HFF-Myc (cell line): ENCODE data around the gene FREM3.

ENCODE experiments used
- DNase-seq: peaks from one replicate; pipeline ENCODE4 v3.0.0-alpha.2; 2011; ENCODE audit warnings: low read depth; ENCODE audit errors: extremely low read depth
- H3K4me3 ChIP-seq: replicated peaks from 2 replicates; pipeline ENCODE4 v1.5.1; 2011; ENCODE audit warnings: low read depth, mild to moderate bottlenecking, control low read depth, low read length
- TF ChIP-seq, protein P1 (sequence below): IDR thresholded peaks from 2 replicates; pipeline ENCODE4 v1.5.1; 2012; ENCODE audit warnings: mild to moderate bottlenecking, low read depth, low read length, control low read depth; ENCODE audit errors: missing control alignments

FREM3 gene

DNA sequence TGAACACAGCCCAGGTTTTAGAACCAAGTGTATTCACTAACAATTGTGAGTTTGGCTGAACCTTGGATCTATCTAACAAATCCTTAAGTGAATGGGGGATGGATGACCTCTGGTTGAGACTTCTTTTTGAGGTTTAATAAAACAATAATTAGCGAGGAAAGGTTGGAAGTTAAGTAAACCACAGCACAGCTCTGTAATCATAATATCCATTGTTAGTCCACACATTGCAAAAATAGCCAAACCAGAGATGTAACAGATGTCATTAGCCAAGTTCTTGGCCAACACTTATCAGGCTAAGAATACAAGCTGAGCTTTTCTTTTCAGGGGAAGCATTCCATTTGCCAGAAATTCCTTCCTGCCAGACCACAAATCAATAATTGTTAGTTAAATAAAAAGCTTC, 59.1 kb downstream of the FREM3 start:
- TF ChIP-seq, protein P1, sequence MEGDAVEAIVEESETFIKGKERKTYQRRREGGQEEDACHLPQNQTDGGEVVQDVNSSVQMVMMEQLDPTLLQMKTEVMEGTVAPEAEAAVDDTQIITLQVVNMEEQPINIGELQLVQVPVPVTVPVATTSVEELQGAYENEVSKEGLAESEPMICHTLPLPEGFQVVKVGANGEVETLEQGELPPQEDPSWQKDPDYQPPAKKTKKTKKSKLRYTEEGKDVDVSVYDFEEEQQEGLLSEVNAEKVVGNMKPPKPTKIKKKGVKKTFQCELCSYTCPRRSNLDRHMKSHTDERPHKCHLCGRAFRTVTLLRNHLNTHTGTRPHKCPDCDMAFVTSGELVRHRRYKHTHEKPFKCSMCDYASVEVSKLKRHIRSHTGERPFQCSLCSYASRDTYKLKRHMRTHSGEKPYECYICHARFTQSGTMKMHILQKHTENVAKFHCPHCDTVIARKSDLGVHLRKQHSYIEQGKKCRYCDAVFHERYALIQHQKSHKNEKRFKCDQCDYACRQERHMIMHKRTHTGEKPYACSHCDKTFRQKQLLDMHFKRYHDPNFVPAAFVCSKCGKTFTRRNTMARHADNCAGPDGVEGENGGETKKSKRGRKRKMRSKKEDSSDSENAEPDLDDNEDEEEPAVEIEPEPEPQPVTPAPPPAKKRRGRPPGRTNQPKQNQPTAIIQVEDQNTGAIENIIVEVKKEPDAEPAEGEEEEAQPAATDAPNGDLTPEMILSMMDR: no peak
- DNase-seq: no peak
- H3K4me3 ChIP-seq: no peak overlapping the region

DNA sequence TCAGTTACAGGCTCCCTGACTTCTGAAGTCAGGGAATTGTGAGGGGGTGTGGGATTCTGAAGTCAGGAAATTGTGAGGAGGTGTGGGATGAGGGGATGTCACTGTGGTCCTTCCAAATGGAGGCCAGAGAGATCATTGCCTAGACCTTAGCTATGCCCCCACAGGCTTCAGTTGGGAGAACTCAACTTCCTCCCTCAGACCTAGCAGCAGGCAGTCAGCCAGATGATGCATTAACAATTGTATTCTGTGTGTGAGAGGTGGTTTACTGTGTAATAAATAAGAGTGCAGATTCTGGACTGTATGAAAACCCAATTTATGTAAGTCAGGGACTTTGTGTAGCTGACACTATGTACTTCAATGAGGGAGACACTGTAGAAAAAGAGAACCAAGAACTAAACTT, 65.7 kb downstream of the FREM3 start:
- no peak overlapping the region for H3K4me3 ChIP-seq
- no peak for DNase-seq
- TF ChIP-seq, protein P1: no peak

DNA sequence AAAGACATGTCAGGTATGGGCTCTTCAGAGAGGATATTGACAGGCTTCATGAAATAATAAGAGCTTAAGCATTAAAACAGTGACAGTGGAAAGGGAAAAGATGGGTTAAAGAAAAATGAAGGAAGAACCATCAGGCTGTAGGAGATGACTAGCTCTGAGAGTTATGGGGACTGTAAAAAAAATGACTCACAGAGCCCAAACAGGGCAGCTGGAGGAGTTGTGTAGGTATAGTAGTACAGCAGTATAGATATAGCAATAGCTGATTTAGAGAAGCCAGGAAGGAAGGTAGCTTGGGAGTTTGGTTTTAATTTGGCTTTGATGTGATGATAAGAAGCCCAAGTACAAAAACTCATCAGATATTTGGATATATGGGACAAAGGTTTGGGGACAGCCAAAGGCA, 66.6 kb downstream of the FREM3 start:
- no peak for DNase-seq
- no peak overlapping the region for H3K4me3 ChIP-seq
- TF ChIP-seq, protein P1: no peak

DNA sequence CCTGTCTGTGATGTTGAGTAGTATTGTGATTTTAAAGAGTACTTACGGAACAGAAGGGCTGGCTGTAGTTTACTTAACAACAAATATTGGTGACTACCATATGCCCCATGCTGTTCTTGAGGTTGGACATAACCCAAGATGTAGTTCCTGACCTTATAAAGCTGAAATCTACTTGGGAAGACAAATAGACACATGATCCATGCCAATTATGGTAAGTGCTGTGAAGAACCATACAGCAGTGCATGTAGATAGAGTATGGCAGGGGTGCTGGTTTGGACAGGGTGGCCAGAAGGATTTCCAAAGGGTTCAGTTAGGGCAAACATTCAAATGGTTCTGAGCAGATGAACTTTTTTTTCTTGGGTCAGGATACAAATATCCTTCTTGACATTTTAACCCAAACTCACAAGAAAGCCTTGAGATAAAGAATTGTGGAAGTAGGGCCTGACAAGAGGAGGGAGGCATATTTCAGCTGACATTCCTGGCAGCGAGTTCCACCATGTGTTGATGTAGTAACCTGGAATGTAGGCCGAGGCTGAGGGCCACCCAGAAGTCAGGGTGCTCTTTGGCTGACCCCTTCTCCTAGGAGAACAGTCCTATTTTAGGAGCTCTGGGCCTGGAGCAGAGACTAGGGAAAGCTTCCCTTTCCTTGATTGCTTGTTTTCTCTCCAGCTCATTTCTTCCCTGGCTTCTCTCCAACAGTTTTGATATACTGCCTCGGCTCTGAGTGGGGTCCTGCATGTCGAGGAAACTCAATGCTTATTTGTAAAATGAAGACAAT, 74.2 kb downstream of the FREM3 start:
- TF ChIP-seq, protein P1: no peak
- H3K4me3 ChIP-seq: no peak overlapping the region
- DNase-seq: no peak

DNA sequence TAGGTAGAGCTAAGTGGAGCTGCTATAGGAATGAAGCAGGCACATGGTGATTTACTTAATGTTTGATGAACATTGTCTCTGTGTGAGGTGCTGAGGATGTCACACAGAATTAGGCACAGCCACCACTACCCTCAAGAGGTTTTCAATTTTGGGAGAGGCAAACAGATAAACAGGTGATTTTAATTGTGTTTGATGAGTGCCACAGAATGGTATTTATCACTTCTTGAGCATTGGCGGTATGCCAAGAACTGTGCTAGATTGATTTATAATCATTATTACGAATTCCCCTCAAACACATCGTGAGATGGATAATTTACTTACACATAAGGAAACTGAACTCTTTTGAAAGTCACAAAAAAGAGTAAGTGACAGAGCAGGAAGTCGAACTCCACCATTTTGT, 74.8 kb downstream of the FREM3 start:
- DNase-seq: no peak
- TF ChIP-seq, protein P1: no peak
- no peak overlapping the region for H3K4me3 ChIP-seq

DNA sequence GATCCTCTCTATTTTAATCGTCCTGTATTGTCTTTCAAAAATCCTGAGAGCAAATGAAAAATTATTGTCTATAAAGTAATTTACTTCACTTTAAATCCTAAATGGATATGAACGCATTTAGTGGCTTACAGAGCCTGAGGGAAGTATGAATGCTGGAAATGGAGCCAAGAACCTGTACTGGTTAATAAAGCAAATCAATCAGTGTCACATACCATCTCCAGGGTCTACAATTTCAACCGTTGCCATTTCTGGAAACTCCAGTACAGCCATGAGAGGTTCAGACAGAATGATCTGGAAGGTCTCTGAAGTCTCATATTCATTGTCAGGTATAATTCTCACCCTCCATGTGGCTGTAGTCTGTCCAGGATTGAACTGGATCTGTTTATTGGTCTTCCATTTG, 76.6 kb downstream of the FREM3 start:
- TF ChIP-seq, protein P1: no peak
- DNase-seq: no peak
- no peak overlapping the region for H3K4me3 ChIP-seq

DNA sequence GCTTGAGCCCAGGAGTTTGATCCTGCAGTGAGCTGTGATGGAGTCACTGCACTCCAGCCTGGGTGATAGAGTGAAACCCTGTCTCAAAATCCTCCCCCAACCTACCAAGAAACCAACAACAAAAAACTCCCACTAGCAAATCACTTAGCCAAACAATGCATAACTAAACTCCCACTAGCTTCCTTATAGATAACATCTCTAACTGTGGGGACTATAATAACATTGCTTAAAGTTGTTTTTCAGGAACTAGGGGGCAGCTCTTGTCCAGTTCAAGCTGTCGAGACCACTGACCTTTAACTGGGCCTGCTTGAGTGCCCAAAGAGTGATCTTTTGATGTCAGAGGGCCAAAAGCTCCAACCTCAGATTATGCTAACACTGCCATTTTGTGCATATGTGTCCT, 81.7 kb downstream of the FREM3 start:
- no peak for DNase-seq
- H3K4me3 ChIP-seq: no peak overlapping the region
- TF ChIP-seq, protein P1: no peak
